SU-DHL-6 (cell line): ENCODE measurements around the gene RUNX1.

Experiments used
- CTCF ChIP-seq: fragments of 200-600 bp; sonication (generic); IDR thresholded peaks from one replicate; pipeline ENCODE4 v1.5.1; 2017; ENCODE audit warnings: antibody characterized with exemption, mild to moderate bottlenecking, low read length, moderate library complexity; ENCODE audit not compliant: insufficient read depth, poor library complexity, severe bottlenecking
- EZH2phosphoT487 ChIP-seq: fragments of 200-600 bp; sonication (generic), shearing (Covaris generic); conservative IDR thresholded peaks from 2 replicates; pipeline ENCODE4 v1.6.1; 2018; ENCODE audit warnings: mild to moderate bottlenecking, antibody characterized with exemption, low read length, moderate library complexity, mixed read lengths

- TF ChIP-seq CTCF = no peak
- no peak for TF ChIP-seq EZH2phosphoT487
Observed at GRCh38 chr21:34807881-34808568, 241.1 kb downstream of the RUNX1 start.
